ENCODE results near the gene ANK3.
"Not testable (repeated sequence)": the region's sequence is repeated elsewhere in the genome, so short reads cannot be mapped to it uniquely, and the experiment has no call there.

Gene ANK3

DNA sequence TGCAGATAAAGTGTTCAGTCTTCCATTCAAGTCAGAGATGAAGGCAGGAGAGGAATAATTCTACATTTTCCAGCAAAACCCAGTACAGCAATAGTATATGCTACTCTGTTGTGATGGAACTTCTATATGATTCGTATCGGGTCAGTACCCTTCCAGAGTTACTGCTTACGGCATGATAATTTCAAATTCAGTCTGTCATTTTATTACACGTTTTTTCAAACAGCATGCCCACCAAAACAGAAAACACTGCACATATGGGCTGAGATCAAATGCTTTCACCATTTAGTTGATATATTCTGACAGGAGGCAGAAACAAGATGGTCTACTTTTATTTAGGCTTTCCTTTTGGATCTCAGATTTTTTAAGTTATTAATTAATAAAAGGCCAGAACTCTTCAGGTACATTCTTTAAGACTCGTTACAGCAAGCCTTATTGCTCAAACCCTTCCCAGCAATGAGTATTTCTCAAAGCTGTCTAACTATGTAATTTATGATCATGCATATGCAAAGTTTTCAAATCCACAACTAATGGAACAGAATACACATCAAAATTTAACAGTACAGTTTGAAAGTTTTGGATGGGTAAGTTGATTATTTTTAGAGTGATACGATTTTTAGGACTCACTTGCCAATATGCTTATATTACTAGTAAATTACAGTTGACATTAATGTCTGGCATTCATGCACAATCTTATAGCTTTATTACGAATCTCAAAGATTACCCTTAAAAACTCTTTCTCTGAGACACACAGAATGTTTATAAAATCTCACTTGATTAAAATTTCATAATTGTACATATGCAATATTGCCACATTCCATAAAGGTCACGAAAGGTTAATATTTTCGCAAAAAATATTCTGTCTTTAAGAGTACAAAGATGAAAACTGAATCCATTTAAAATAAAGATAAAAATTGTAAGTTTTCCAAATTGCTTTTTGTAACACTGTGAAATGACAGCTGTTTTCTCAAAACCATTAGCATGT is 91.0 kb downstream of the ANK3 start:
- no peak for DNase-seq (ENCODE audit: low read depth, low spot score)
- ChIA-PET CTCF (interaction anchor here (1.3 kb wide), 1 partner anchor 14 kb away, joined by 5 read pairs; no protein-coding TSS in a partner anchor), POLR2A (no interaction called here)

DNA sequence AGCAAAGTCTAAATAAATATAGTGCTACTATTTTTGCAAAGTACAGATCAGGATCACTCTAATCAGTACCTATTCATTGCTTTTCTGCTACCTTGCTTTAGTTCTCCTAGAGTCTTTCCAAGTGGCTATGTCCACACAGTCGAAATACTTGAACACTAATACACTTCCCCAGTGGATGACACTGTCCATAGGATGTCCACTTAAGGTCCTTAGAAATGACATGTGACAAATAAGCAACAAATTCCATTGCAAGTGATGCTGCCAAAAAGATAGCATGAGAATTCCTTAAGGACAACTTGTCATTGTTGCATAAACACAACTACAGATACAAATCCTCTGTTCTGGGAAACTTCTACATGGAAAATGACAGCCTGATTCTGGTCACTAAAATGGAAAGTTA is 93.6 kb downstream of the ANK3 start:
- POLR2A ChIA-PET, result no interaction called here
- DNase-seq (ENCODE audit: low read depth, low spot score), result no peak
- TF ChIP-seq, protein P1, sequence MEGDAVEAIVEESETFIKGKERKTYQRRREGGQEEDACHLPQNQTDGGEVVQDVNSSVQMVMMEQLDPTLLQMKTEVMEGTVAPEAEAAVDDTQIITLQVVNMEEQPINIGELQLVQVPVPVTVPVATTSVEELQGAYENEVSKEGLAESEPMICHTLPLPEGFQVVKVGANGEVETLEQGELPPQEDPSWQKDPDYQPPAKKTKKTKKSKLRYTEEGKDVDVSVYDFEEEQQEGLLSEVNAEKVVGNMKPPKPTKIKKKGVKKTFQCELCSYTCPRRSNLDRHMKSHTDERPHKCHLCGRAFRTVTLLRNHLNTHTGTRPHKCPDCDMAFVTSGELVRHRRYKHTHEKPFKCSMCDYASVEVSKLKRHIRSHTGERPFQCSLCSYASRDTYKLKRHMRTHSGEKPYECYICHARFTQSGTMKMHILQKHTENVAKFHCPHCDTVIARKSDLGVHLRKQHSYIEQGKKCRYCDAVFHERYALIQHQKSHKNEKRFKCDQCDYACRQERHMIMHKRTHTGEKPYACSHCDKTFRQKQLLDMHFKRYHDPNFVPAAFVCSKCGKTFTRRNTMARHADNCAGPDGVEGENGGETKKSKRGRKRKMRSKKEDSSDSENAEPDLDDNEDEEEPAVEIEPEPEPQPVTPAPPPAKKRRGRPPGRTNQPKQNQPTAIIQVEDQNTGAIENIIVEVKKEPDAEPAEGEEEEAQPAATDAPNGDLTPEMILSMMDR (IDR thresholded peaks at IDR 0.05; ENCODE audit: insufficient read depth, low read length, missing control alignments), result no peak
- H3K4me3 ChIP-seq (ENCODE audit: low read depth, low read length), result no peak overlapping the region
- CTCF ChIA-PET, result no interaction called here

More for the DNA sequence above, 91.0 kb downstream of the ANK3 start:
- H3K4me3 ChIP-seq (ENCODE audit: low read depth, low read length), result no peak overlapping the region
- TF ChIP-seq, protein P1 (IDR thresholded peaks at IDR 0.05; ENCODE audit: insufficient read depth, low read length, missing control alignments), result no peak

DNA sequence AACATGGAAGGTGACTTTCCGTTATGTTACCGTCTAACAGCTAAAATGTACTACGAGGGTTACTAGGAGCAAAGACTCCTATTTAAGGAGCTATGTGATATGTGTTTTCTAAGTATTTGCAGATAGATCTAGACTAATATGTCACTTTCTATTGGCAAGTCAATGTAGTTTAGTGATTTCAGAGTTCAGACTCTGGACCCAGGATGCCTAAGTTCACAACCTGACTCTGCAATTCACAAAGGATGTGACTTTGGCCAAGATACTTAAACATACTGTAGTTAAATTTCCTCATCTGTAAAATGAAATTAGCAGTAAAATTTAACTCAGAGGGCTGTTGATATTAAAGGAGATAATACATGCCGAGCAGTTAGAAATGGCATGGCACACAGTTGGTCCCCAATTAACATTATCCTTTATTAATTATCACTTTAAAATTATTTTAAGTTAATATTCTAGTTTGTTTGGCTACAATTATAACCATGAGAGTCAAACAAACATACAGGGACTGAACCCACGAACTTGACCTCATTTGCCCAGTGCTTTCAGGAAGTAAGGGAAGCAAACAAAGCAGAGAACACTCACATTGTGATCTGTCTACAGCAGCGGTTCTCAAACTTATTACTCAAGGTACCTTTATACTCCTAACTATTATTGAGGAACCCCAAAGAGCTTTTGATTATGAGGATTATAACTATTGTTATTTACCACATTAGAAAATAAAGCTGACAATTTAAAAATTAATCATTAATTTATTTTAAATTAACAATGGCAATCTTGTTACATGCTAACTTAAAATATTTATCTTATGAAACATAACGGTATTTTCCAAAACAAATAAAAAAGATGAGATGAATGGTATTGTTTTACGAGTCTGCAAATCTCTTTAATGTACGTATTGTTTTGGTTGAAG is 94.4 kb downstream of the ANK3 start:
- ChIA-PET CTCF (interaction anchor here (1.6 kb wide), 1 partner anchor 19 kb away, joined by 6 read pairs; no protein-coding TSS in a partner anchor), POLR2A (no interaction called here)
- no peak overlapping the region for H3K4me3 ChIP-seq (ENCODE audit: low read depth, low read length)
- no peak for DNase-seq (ENCODE audit: low read depth, low spot score)
- TF ChIP-seq, protein P1 (IDR thresholded peaks at IDR 0.05; ENCODE audit: insufficient read depth, low read length, missing control alignments), result no peak

GRCh38 chr10:60293581-60294175 is 96.0 kb downstream of the ANK3 start:
- CTCF ChIA-PET, result interaction anchor here (0.7 to 1.6 kb wide), 3 partner anchors 10 to 92 kb away, joined by 3 to 6 read pairs (median 4); no protein-coding TSS in a partner anchor
- TF ChIP-seq, protein P1 (IDR thresholded peaks at IDR 0.05; ENCODE audit: insufficient read depth, low read length, missing control alignments), result no peak
- POLR2A ChIA-PET, result interaction anchor here (0.7 kb wide), 1 partner anchor 19 kb away, joined by 4 read pairs; no protein-coding TSS in a partner anchor
- no peak for DNase-seq (ENCODE audit: low read depth, low spot score)
- H3K4me3 ChIP-seq (ENCODE audit: low read depth, low read length), result no peak overlapping the region

- ChIA-PET CTCF (no interaction called here), POLR2A (no interaction called here)
- TF ChIP-seq, protein P1 (IDR thresholded peaks at IDR 0.05; ENCODE audit: insufficient read depth, low read length, missing control alignments), result no peak
- no peak overlapping the region for H3K4me3 ChIP-seq (ENCODE audit: low read depth, low read length)
- no peak for DNase-seq (ENCODE audit: low read depth, low spot score)
Measured at GRCh38 chr10:60292998-60293397, 96.7 kb downstream of the ANK3 start.

GRCh38 chr10:60292536-60292935 is 97.1 kb downstream of the ANK3 start:
- CTCF ChIA-PET; DNase-seq (ENCODE audit: low read depth, low spot score); H3K4me3 ChIP-seq (ENCODE audit: low read depth, low read length); POLR2A ChIA-PET: not testable (repeated sequence)

All from AG04449 (cell line).